GM18511 (cell line): ENCODE measurements around the gene ZFAND3.

Experiments
- ATAC-seq: cut with Tn5 transposase; IDR thresholded peaks from one replicate; pipeline ENCODE4 v1.9.1; 2021; ENCODE audit warnings: mild to moderate bottlenecking, moderate library complexity; ENCODE audit not compliant: unreplicated experiment

Gene ZFAND3

DNA sequence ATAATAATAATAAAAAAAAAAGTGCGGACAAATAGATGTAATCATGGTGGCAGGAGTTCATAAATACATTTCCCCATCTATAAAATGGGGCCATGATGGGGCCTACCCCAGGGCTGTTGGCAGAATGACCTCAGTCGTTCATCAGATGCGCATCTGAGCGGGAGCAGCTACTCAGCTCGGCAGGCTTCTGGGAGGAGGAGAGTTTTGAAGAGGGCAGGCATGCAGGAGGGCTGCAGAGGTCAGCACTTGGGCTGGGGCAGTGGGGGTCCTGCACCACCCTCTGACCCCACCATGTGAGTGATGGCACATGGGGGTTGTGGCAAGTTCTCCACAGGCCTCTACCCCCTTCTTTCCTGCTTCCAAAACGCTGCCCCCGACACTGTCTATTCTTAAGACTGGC lies 373.5 kb downstream of the ZFAND3 start:
- ATAC-seq, result no peak

- no peak for ATAC-seq
Measured at GRCh38 chr6:38193481-38194281, 374.2 kb downstream of the ZFAND3 start.

GRCh38 chr6:38194282-38194572 lies 374.7 kb downstream of the ZFAND3 start:
- no peak for ATAC-seq

- ATAC-seq, result no peak
Measured at GRCh38 chr6:38194589-38194988, 375.1 kb downstream of the ZFAND3 start.

- no peak for ATAC-seq
Measured at GRCh38 chr6:38195113-38195635, 375.6 kb downstream of the ZFAND3 start.

DNA sequence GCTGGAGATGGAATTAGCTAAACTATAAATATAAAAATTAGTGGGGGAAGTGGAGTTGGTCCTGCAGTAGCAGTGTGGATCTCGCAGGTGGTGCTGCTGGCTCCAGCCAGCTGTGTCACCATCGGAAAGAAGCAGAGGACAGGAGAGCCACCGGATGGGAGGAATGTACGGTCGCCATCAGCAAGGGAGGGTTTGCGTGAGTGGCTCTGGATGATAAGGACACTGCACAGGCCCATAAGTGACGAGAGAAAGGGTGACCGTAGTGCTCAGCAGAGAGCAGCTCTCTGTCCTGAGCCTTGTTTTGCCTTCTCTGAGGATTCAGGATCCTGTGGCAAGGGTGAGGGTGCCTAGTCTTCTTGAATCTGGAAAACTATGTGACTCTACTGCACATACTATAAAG lies 378.7 kb downstream of the ZFAND3 start:
- ATAC-seq, result no peak
